Measurements from ENCODE around the gene SUPT20H.
"Not testable (repeated sequence)": the region's sequence is repeated elsewhere in the genome, so short reads cannot be mapped to it uniquely, and the experiment has no call there.

The SUPT20H gene

GRCh38 chr13:37053111-37053510 is 6.4 kb downstream of the SUPT20H start:
- not testable (repeated sequence) for H3K27ac Mint-ChIP-seq; DNase-seq (ENCODE audit: low spot score); H3K9me3 Mint-ChIP-seq; H3K4me3 Mint-ChIP-seq; H3K27me3 Mint-ChIP-seq (ENCODE audit: low read depth)
- peaks cover 18% of the 10 kb centered on the region for H3K4me1 Mint-ChIP-seq (ENCODE audit: low read depth)
- peaks cover 55% of the 10 kb centered on the region for H3K36me3 Mint-ChIP-seq (ENCODE audit: low read depth)

- H3K27me3 Mint-ChIP-seq (ENCODE audit: low read depth), result no peaks in the 10 kb centered on the region
- H3K36me3 Mint-ChIP-seq (ENCODE audit: low read depth), result peaks cover 45% of the 10 kb centered on the region
Observed at GRCh38 chr13:37049810-37050209, 9.7 kb downstream of the SUPT20H start.

GRCh38 chr13:37047846-37048245 is 11.6 kb downstream of the SUPT20H start:
- Mint-ChIP-seq H3K36me3 (ENCODE audit: low read depth) (peaks cover 32% of the 10 kb centered on the region), H3K27me3 (ENCODE audit: low read depth) (no peaks in the 10 kb centered on the region), H3K9me3 (no peaks in the 10 kb centered on the region), H3K27ac (no peak overlapping the region), H3K4me3 (no peak overlapping the region), H3K4me1 (ENCODE audit: low read depth) (peaks cover 13% of the 10 kb centered on the region)
- no peak for DNase-seq (ENCODE audit: low spot score)

More at GRCh38 chr13:37049810-37050209, 9.7 kb downstream of the SUPT20H start:
- no peak overlapping the region for H3K4me3 Mint-ChIP-seq
- peaks cover 7% of the 10 kb centered on the region for H3K9me3 Mint-ChIP-seq
- no peak overlapping the region for H3K27ac Mint-ChIP-seq
- DNase-seq (ENCODE audit: low spot score), result no peak
- peaks cover 16% of the 10 kb centered on the region for H3K4me1 Mint-ChIP-seq (ENCODE audit: low read depth)

- Mint-ChIP-seq H3K27ac (no peak overlapping the region), H3K4me3 (no peak overlapping the region), H3K9me3 (no peaks in the 10 kb centered on the region), H3K4me1 (ENCODE audit: low read depth) (peaks cover 9% of the 10 kb centered on the region), H3K27me3 (ENCODE audit: low read depth) (no peaks in the 10 kb centered on the region), H3K36me3 (ENCODE audit: low read depth) (peaks cover 32% of the 10 kb centered on the region)
- no peak for DNase-seq (ENCODE audit: low spot score)
Observed at GRCh38 chr13:37047032-37047431, 12.5 kb downstream of the SUPT20H start.

GRCh38 chr13:37046062-37046461 is 13.4 kb downstream of the SUPT20H start:
- Mint-ChIP-seq H3K27me3 (ENCODE audit: low read depth) (no peaks in the 10 kb centered on the region), H3K36me3 (ENCODE audit: low read depth) (peaks cover 31% of the 10 kb centered on the region), H3K9me3 (no peaks in the 10 kb centered on the region), H3K4me1 (ENCODE audit: low read depth) (peaks cover 2% of the 10 kb centered on the region), H3K27ac (no peak overlapping the region), H3K4me3 (no peak overlapping the region)
- no peak for DNase-seq (ENCODE audit: low spot score)

- no peaks in the 10 kb centered on the region for H3K9me3 Mint-ChIP-seq
- no peak for DNase-seq (ENCODE audit: low spot score)
- H3K4me3 Mint-ChIP-seq, result no peak overlapping the region
- no peaks in the 10 kb centered on the region for H3K27me3 Mint-ChIP-seq (ENCODE audit: low read depth)
- H3K36me3 Mint-ChIP-seq (ENCODE audit: low read depth), result peaks cover 42% of the 10 kb centered on the region
- H3K4me1 Mint-ChIP-seq (ENCODE audit: low read depth), result no peaks in the 10 kb centered on the region
- H3K27ac Mint-ChIP-seq, result no peak overlapping the region
Observed at GRCh38 chr13:37040789-37041188, 18.7 kb downstream of the SUPT20H start.

- H3K4me1 Mint-ChIP-seq (ENCODE audit: low read depth), result no peaks in the 10 kb centered on the region
- no peaks in the 10 kb centered on the region for H3K9me3 Mint-ChIP-seq
- no peak overlapping the region for H3K4me3 Mint-ChIP-seq
- H3K27me3 Mint-ChIP-seq (ENCODE audit: low read depth), result no peaks in the 10 kb centered on the region
- DNase-seq (ENCODE audit: low spot score), result no peak
- H3K36me3 Mint-ChIP-seq (ENCODE audit: low read depth), result peaks cover 51% of the 10 kb centered on the region
- H3K27ac Mint-ChIP-seq, result no peak overlapping the region
Observed at GRCh38 chr13:37039896-37040295, 19.6 kb downstream of the SUPT20H start.

GRCh38 chr13:37037241-37037640 is 22.2 kb downstream of the SUPT20H start:
- H3K36me3 Mint-ChIP-seq (ENCODE audit: low read depth), result peaks cover 62% of the 10 kb centered on the region
- no peaks in the 10 kb centered on the region for H3K9me3 Mint-ChIP-seq
- no peak for DNase-seq (ENCODE audit: low spot score)
- H3K27me3 Mint-ChIP-seq (ENCODE audit: low read depth), result no peaks in the 10 kb centered on the region
- H3K4me3 Mint-ChIP-seq, result no peak overlapping the region
- H3K4me1 Mint-ChIP-seq (ENCODE audit: low read depth), result no peaks in the 10 kb centered on the region
- H3K27ac Mint-ChIP-seq, result no peak overlapping the region

GRCh38 chr13:37029617-37030016 is 29.9 kb downstream of the SUPT20H start:
- H3K27me3 Mint-ChIP-seq (ENCODE audit: low read depth), result no peaks in the 10 kb centered on the region
- H3K4me3 Mint-ChIP-seq, result no peak overlapping the region
- H3K4me1 Mint-ChIP-seq (ENCODE audit: low read depth), result peaks cover 3% of the 10 kb centered on the region
- peaks cover 36% of the 10 kb centered on the region for H3K36me3 Mint-ChIP-seq (ENCODE audit: low read depth)
- no peaks in the 10 kb centered on the region for H3K9me3 Mint-ChIP-seq
- H3K27ac Mint-ChIP-seq, result no peak overlapping the region
- DNase-seq (ENCODE audit: low spot score), result no peak

- Mint-ChIP-seq H3K27ac (no peak overlapping the region), H3K4me3 (no peak overlapping the region), H3K27me3 (ENCODE audit: low read depth) (no peaks in the 10 kb centered on the region), H3K36me3 (ENCODE audit: low read depth) (peaks cover 33% of the 10 kb centered on the region), H3K4me1 (ENCODE audit: low read depth) (peaks cover 3% of the 10 kb centered on the region), H3K9me3 (no peaks in the 10 kb centered on the region)
- no peak for DNase-seq (ENCODE audit: low spot score)
Observed at GRCh38 chr13:37027639-37028038, 31.8 kb downstream of the SUPT20H start.

- DNase-seq (ENCODE audit: low spot score), result no peak
- Mint-ChIP-seq H3K4me3 (no peak overlapping the region), H3K36me3 (ENCODE audit: low read depth) (peaks cover 30% of the 10 kb centered on the region), H3K9me3 (no peaks in the 10 kb centered on the region), H3K4me1 (ENCODE audit: low read depth) (no peaks in the 10 kb centered on the region), H3K27ac (no peak overlapping the region), H3K27me3 (ENCODE audit: low read depth) (no peaks in the 10 kb centered on the region)
Observed at GRCh38 chr13:37026771-37027170, 32.7 kb downstream of the SUPT20H start.

GRCh38 chr13:37023871-37024270 is 35.6 kb downstream of the SUPT20H start:
- DNase-seq (ENCODE audit: low spot score), result no peak
- Mint-ChIP-seq H3K27me3 (ENCODE audit: low read depth) (no peaks in the 10 kb centered on the region), H3K36me3 (ENCODE audit: low read depth) (peaks cover 33% of the 10 kb centered on the region), H3K27ac (no peak overlapping the region), H3K4me1 (ENCODE audit: low read depth) (no peaks in the 10 kb centered on the region), H3K9me3 (no peaks in the 10 kb centered on the region), H3K4me3 (no peak overlapping the region)

GRCh38 chr13:37014609-37015008 is 44.9 kb downstream of the SUPT20H start:
- H3K36me3 Mint-ChIP-seq (ENCODE audit: low read depth), result peaks cover 74% of the 10 kb centered on the region

GRCh38 chr13:37011788-37012187 is 47.7 kb downstream of the SUPT20H start:
- Mint-ChIP-seq H3K4me3 (no peak overlapping the region), H3K9me3 (no peaks in the 10 kb centered on the region), H3K4me1 (ENCODE audit: low read depth) (peaks cover 5% of the 10 kb centered on the region), H3K27me3 (ENCODE audit: low read depth) (no peaks in the 10 kb centered on the region), H3K27ac (no peak overlapping the region), H3K36me3 (ENCODE audit: low read depth) (peaks cover 71% of the 10 kb centered on the region)
- DNase-seq (ENCODE audit: low spot score), result no peak

More at GRCh38 chr13:37014609-37015008, 44.9 kb downstream of the SUPT20H start:
- H3K9me3 Mint-ChIP-seq, result no peaks in the 10 kb centered on the region
- H3K27me3 Mint-ChIP-seq (ENCODE audit: low read depth), result no peaks in the 10 kb centered on the region
- H3K4me1 Mint-ChIP-seq (ENCODE audit: low read depth), result peaks cover 1% of the 10 kb centered on the region
- no peak overlapping the region for H3K4me3 Mint-ChIP-seq
- DNase-seq (ENCODE audit: low spot score), result no peak
- no peak overlapping the region for H3K27ac Mint-ChIP-seq

- DNase-seq (ENCODE audit: low spot score), result no peak
- H3K36me3 Mint-ChIP-seq (ENCODE audit: low read depth), result peaks cover 69% of the 10 kb centered on the region
- H3K4me1 Mint-ChIP-seq (ENCODE audit: low read depth), result peaks cover 5% of the 10 kb centered on the region
- no peaks in the 10 kb centered on the region for H3K9me3 Mint-ChIP-seq
- H3K4me3 Mint-ChIP-seq, result no peak overlapping the region
- H3K27me3 Mint-ChIP-seq (ENCODE audit: low read depth), result no peaks in the 10 kb centered on the region
- no peak overlapping the region for H3K27ac Mint-ChIP-seq
Observed at GRCh38 chr13:37011002-37011401, 48.5 kb downstream of the SUPT20H start.

Measured in T-helper 2 cell treated with Interferon-gamma antibody and Interleukin-4, amounts not matched to agents 5 μg/mL and 100 μg/mL, for 36 hours (primary cell).